H1 (cell line): Measurements from ENCODE around the gene DLG1. TPM values are rescaled to one million over a fixed set of nuclear protein-coding genes. Genes with fewer than 3 reads are reported as not detected.

Experiments
- CTCF ChIA-PET: fragments of 300-600 bp; sonication (Branson Sonifier 250); formaldehyde crosslinking; loops from one replicate; lab custom pipeline; 2021; ENCODE audit not compliant: partially characterized antibody; lab: Charles Lee
- POLR2A ChIA-PET: fragments of 300-600 bp; sonication (Branson Sonifier 250); formaldehyde crosslinking; loops from one replicate; lab custom pipeline; 2021; ENCODE audit warnings: inconsistent platforms; ENCODE audit not compliant: partially characterized antibody; lab: Charles Lee
- DNase-seq, 2 experiments: peaks; one replicate each; pipeline versions ENCODE4 v3.0.0 to v3.0.0-alpha.2; 2010 to 2022; ENCODE audit warnings: low spot score in 2 of 2, low read depth in 1 of 2, mixed read lengths in 1 of 2
- FAIRE-seq: peaks from 2 replicates; lab custom pipeline; 2011; peaks lifted over from hg19 to GRCh38; lab: Jason Lieb, UNC
- H2AFZ ChIP-seq: 2 replicates; pipeline ENCODE4 v1.8.1; 2012; ENCODE audit warnings: low read length, inconsistent platforms
- H2AK5ac ChIP-seq: 2 replicates; pipeline ENCODE4 v1.6.1; 2013; ENCODE audit warnings: low read depth, low read length
- H2BK120ac ChIP-seq: replicated peaks from 2 replicates; pipeline ENCODE3; 2013; ENCODE audit warnings: low read depth, low read length, inconsistent platforms
- H2BK12ac ChIP-seq: 2 replicates; pipeline ENCODE4 v1.6.1; 2013; ENCODE audit warnings: low read depth, low read length
- H2BK15ac ChIP-seq: 2 replicates; pipeline ENCODE4 v1.6.1; 2013; ENCODE audit warnings: low read length
- H2BK20ac ChIP-seq: 2 replicates; pipeline ENCODE4 v1.6.1; 2013; ENCODE audit warnings: low read length
- H2BK5ac ChIP-seq: 2 replicates; pipeline ENCODE4 v1.6.1; 2013; ENCODE audit warnings: low read depth, low read length
- H3K14ac ChIP-seq: 2 replicates; pipeline ENCODE4 v1.6.1; 2013; ENCODE audit warnings: inconsistent platforms; ENCODE audit not compliant: insufficient read length
- H3K18ac ChIP-seq: 2 replicates; pipeline ENCODE4 v1.6.1; 2013; ENCODE audit warnings: low read length; ENCODE audit errors: extremely low read depth
- H3K23ac ChIP-seq: 2 replicates; pipeline ENCODE4 v1.6.1; 2013; ENCODE audit warnings: inconsistent platforms; ENCODE audit not compliant: insufficient read length
- H3K23me2 ChIP-seq: 2 replicates; pipeline ENCODE4 v1.6.1; 2013; ENCODE audit warnings: low read depth, low read length
- H3K27ac ChIP-seq: 2 replicates; pipeline ENCODE4 v1.6.1; 2011; ENCODE audit warnings: low read depth, low read length, inconsistent platforms
- H3K27me3 ChIP-seq, 4 experiments: replicated peaks in 1 of 4; 1 replicate in 1 of 4; 2 replicates in 3 of 4; pipeline versions ENCODE4 v1.6.1 to v1.8.1; 2011 to 2013; ENCODE audit warnings: low read length in 3 of 4, mild to moderate bottlenecking in 3 of 4, inconsistent platforms in 2 of 4, mixed read lengths in 2 of 4, moderate library complexity in 1 of 4; ENCODE audit not compliant: control insufficient read depth in 3 of 4, insufficient read depth in 3 of 4; ENCODE audit errors: extremely low read depth in 1 of 4
- H3K36me3 ChIP-seq, 4 experiments: 2 replicates each; pipeline versions ENCODE4 v1.6.1 to v1.8.1; 2011 to 2013; ENCODE audit warnings: mild to moderate bottlenecking in 4 of 4, low read length in 3 of 4, moderate library complexity in 2 of 4, control low read depth in 1 of 4, inconsistent platforms in 1 of 4; ENCODE audit not compliant: insufficient read depth in 4 of 4, control insufficient read depth in 2 of 4
- H3K4ac ChIP-seq: replicated peaks from 2 replicates; pipeline ENCODE3; 2013; ENCODE audit warnings: low read length, low read depth, mixed read lengths, inconsistent platforms; ENCODE audit not compliant: insufficient read length
- H3K4me1 ChIP-seq, 4 experiments: replicated peaks in 1 of 4; 1 replicate in 1 of 4; 2 replicates in 3 of 4; pipeline versions ENCODE4 v1.6.1 to v1.8.1; 2011 to 2013; ENCODE audit warnings: low read length in 3 of 4, inconsistent platforms in 2 of 4, mixed read lengths in 1 of 4; ENCODE audit not compliant: insufficient read depth in 4 of 4, control insufficient read depth in 3 of 4
- H3K4me2 ChIP-seq, 2 experiments: 2 replicates each; pipeline versions ENCODE4 v1.6.1 to v1.8.1; 2011 to 2013; ENCODE audit warnings: low read depth in 2 of 2, low read length in 2 of 2, control low read depth in 1 of 2, inconsistent platforms in 1 of 2, mild to moderate bottlenecking in 1 of 2; ENCODE audit not compliant: insufficient read depth in 1 of 2
- H3K4me3 ChIP-seq, 4 experiments: fragments of 200-600, 300-600 bp in 1 of 4; sonication (generic), shearing (Covaris generic), sonication (Bioruptor Twin) in 1 of 4; 2 replicates each; pipeline versions ENCODE4 v1.5.1 to v1.8.1; 2011 to 2016; ENCODE audit warnings: low read length in 4 of 4, low read depth in 3 of 4, control low read depth in 2 of 4, inconsistent platforms in 2 of 4, mild to moderate bottlenecking in 2 of 4, mixed read lengths in 1 of 4, moderate library complexity in 1 of 4; ENCODE audit not compliant: insufficient read depth in 2 of 4; ENCODE audit errors: extremely low read depth in 1 of 4
- H3K56ac ChIP-seq: replicated peaks from 2 replicates; pipeline ENCODE3; 2013; ENCODE audit warnings: low read depth, mild to moderate bottlenecking, mixed read lengths, low read length, inconsistent platforms; ENCODE audit not compliant: insufficient read length
- H3K79me1 ChIP-seq: 2 replicates; pipeline ENCODE4 v1.6.1; 2013; ENCODE audit warnings: low read depth, low read length, control low read depth
- H3K79me2 ChIP-seq, 2 experiments: 2 replicates each; pipeline versions ENCODE4 v1.6.1 to v1.8.1; 2012 to 2013; ENCODE audit warnings: low read length in 2 of 2, mild to moderate bottlenecking in 2 of 2, inconsistent platforms in 1 of 2; ENCODE audit not compliant: insufficient read depth in 2 of 2, control insufficient read depth in 1 of 2
- H3K9ac ChIP-seq, 4 experiments: replicated peaks in 1 of 4; 1 replicate in 1 of 4; 2 replicates in 3 of 4; pipeline versions ENCODE4 v1.6.1 to v1.8.1; 2011 to 2013; ENCODE audit warnings: low read depth in 3 of 4, low read length in 3 of 4, control low read depth in 2 of 4, mild to moderate bottlenecking in 2 of 4, moderate library complexity in 2 of 4, inconsistent platforms in 1 of 4; ENCODE audit errors: extremely low read depth in 1 of 4
- H3K9me3 ChIP-seq, 2 experiments: 2 replicates each; pipeline versions ENCODE4 v1.6.1 to v1.8.1; 2012 to 2013; ENCODE audit warnings: mild to moderate bottlenecking in 2 of 2, moderate library complexity in 2 of 2, control low read depth in 1 of 2, inconsistent platforms in 1 of 2, low read depth in 1 of 2, low read length in 1 of 2, mixed read lengths in 1 of 2; ENCODE audit not compliant: insufficient read depth in 2 of 2
- H4K20me1 ChIP-seq, 2 experiments: replicated peaks in 1 of 2; 2 replicates each; pipeline versions ENCODE3 to v1.8.1; 2011 to 2013; ENCODE audit warnings: inconsistent platforms in 2 of 2, low read length in 2 of 2, mild to moderate bottlenecking in 1 of 2; ENCODE audit not compliant: insufficient read depth in 2 of 2, control insufficient read depth in 1 of 2
- H4K5ac ChIP-seq: 2 replicates; pipeline ENCODE4 v1.6.1; 2013; ENCODE audit warnings: low read length, low read depth, mixed read lengths, inconsistent platforms; ENCODE audit not compliant: insufficient read length
- H4K8ac ChIP-seq: 2 replicates; pipeline ENCODE4 v1.8.0; 2013; ENCODE audit warnings: mild to moderate bottlenecking, moderate library complexity, low read length, inconsistent platforms; ENCODE audit not compliant: insufficient read depth; ENCODE audit errors: extremely low read depth
- H4K91ac ChIP-seq: replicated peaks from 2 replicates; pipeline ENCODE3; 2013; ENCODE audit warnings: low read length, mixed read lengths, inconsistent platforms; ENCODE audit not compliant: insufficient read length
- BRCA1 ChIP-seq: IDR thresholded peaks from 2 replicates; pipeline ENCODE4 v1.6.1; 2012; ENCODE audit warnings: low read depth, low read length, improper control_type of control experiment
- CBX5 ChIP-seq: fragments of 300-800, 300-1000 bp; sonication (generic); IDR thresholded peaks from 2 replicates; pipeline ENCODE4 v1.7.1; 2016; ENCODE audit warnings: antibody characterized with exemption, low read length, low read depth
- CBX8 ChIP-seq: fragments of 300-800, 300-1000 bp; sonication (generic); IDR thresholded peaks from 2 replicates; pipeline ENCODE4 v1.7.1; 2016; ENCODE audit warnings: low read depth, low read length, borderline replicate concordance
- CEBPB ChIP-seq: IDR thresholded peaks from 2 replicates; pipeline ENCODE4 v1.6.1; 2012; ENCODE audit warnings: low read depth, low read length
- CHD2 ChIP-seq: IDR thresholded peaks from 2 replicates; pipeline ENCODE4 v1.6.1; 2012; ENCODE audit warnings: low read length, improper control_type of control experiment
- HDAC2 ChIP-seq, 2 experiments: fragments of 300-600 bp in 1 of 2; sonication (generic) in 1 of 2; IDR thresholded peaks; 2 replicates each; pipeline ENCODE4 v1.6.1; 2011 to 2012; ENCODE audit warnings: low read depth in 2 of 2, low read length in 2 of 2, mild to moderate bottlenecking in 2 of 2, moderate library complexity in 2 of 2, borderline replicate concordance in 1 of 2, inconsistent platforms in 1 of 2
- JUND ChIP-seq: IDR thresholded peaks from 2 replicates; pipeline ENCODE4 v1.6.1; 2011; ENCODE audit warnings: mild to moderate bottlenecking, improper control_type of control experiment, low read length
- NANOG ChIP-seq: IDR thresholded peaks from 2 replicates; pipeline ENCODE4 v1.6.1; 2011; ENCODE audit warnings: low read length, low read depth, mild to moderate bottlenecking, inconsistent platforms; ENCODE audit not compliant: insufficient read depth, poor library complexity, severe bottlenecking
- POLR2A ChIP-seq, 2 experiments: IDR thresholded peaks; 1 replicate in 1 of 2; 2 replicates in 1 of 2; pipeline ENCODE4 v1.6.1; 2011; ENCODE audit warnings: low read depth in 2 of 2, low read length in 2 of 2, mild to moderate bottlenecking in 2 of 2; ENCODE audit errors: control extremely low read depth in 1 of 2
- POU5F1 ChIP-seq: IDR thresholded peaks from 2 replicates; pipeline ENCODE4 v1.6.1; 2011; ENCODE audit warnings: low read depth, mild to moderate bottlenecking, low read length, moderate library complexity
- RBBP5 ChIP-seq: IDR thresholded peaks from 2 replicates; pipeline ENCODE4 v1.7.1; 2012; ENCODE audit warnings: low read depth, mild to moderate bottlenecking, inconsistent platforms, low read length, moderate library complexity, borderline replicate concordance
- SP2 ChIP-seq: IDR thresholded peaks from 2 replicates; pipeline ENCODE4 v1.6.1; 2012; ENCODE audit warnings: mild to moderate bottlenecking, low read length, inconsistent platforms
- TEAD4 ChIP-seq: IDR thresholded peaks from 2 replicates; pipeline ENCODE4 v1.6.1; 2012; ENCODE audit warnings: low read depth, low read length, inconsistent platforms, mixed read lengths
- YY1 ChIP-seq: IDR thresholded peaks from 2 replicates; pipeline ENCODE4 v1.6.1; 2011; ENCODE audit warnings: low read depth, mild to moderate bottlenecking, low read length
- WGBS, 2 experiments: shearing (Covaris generic) in 1 of 2; methylation state at CpG; one replicate each; pipeline versions ENCODE4 v1.1.6 to v1.1.7; 2013 to 2015; ENCODE audit warnings: low lambda C conversion rate in 2 of 2, mixed read lengths in 2 of 2, inconsistent platforms in 1 of 2, low coverage in 1 of 2, missing lambda C conversion rate in 1 of 2; ENCODE audit not compliant: insufficient replicate concordance in 2 of 2, insufficient coverage in 1 of 2, insufficient read length in 1 of 2; ENCODE audit errors: extremely low coverage in 1 of 2, missing lambda C conversion rate in 1 of 2; 5-methylcytosine and 5-hydroxymethylcytosine counted together
- polyA plus RNA-seq, 7 experiments: library from polyadenylated mRNA; depleted of rRNA in 3 of 7; stranded (reverse) in 5 of 7; unstranded in 2 of 7; fragments of >200 nt in 5 of 7; fragments of 200-250 nt in 2 of 7; gene quantifications; 1 replicate in 5 of 7; 2 replicates in 1 of 7; 4 replicates in 1 of 7; pipeline versions ENCODE4 v1.2.1 to v1.2.3, GENCODE V29; 2011 to 2013; ENCODE audit warnings: missing spikeins in 2 of 7, mixed read lengths in 2 of 7
- total RNA-seq: library from RNA; stranded (reverse); fragmentation: NEBNext Ultra II Directional; extraction: Animal tissue kit (Norgen Biotek cat#: 25700); gene quantifications from 2 replicates; pipeline ENCODE4 v1.2.1, GENCODE V29; 2021
- TF ChIP-seq, protein P1 (sequence below): IDR thresholded peaks from 2 replicates; pipeline ENCODE4 v1.6.1; 2012; ENCODE audit warnings: inconsistent platforms

DLG1 gene
- total and polyA plus RNA-seq, 2 of the 8 experiments (the other 6 are each of a cell fraction or from before 2014, with no cell fraction given) = 13.4 to 78.8 TPM

DNA sequence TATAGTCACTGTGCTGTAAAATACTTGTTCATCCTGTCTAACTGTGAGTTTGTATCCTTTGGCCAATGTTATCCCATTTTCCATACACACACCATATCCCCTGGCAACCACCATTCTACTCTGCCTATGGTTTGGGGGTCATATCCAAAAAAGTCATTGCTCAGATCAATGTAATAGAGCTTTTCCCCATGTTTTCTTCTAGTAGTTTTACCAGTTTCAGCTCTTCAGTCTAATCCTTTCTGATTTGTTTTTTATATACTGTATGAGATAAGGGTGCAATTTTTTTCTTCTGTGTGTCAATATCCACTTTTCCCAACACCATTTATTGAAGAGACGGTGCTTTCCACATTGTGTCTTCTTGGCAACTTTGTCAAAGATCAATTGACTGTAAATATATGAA lies 14.0 kb upstream of the DLG1 start:
- no peak for DNase-seq
- H3K4ac ChIP-seq = no peak overlapping the region
- H2BK12ac ChIP-seq = no peak overlapping the region
- no peak overlapping the region for H3K9ac ChIP-seq
- H3K23ac ChIP-seq = no peak overlapping the region
- H2BK15ac ChIP-seq = no peak overlapping the region
- no peaks in the 10 kb centered on the region for H3K36me3 ChIP-seq
- H3K79me1 ChIP-seq = no peaks in the 10 kb centered on the region
- H3K79me2 ChIP-seq = no peaks in the 10 kb centered on the region
- ChIA-PET POLR2A (no interaction called here), CTCF (interaction anchor here (1.2 to 1.6 kb wide), 2 partner anchors 10 to 188 kb away, joined by 3 to 7 read pairs; no protein-coding TSS in a partner anchor)
- no peak overlapping the region for H4K5ac ChIP-seq
- H3K4me3 ChIP-seq = no peak overlapping the region
- no peak overlapping the region for H3K18ac ChIP-seq
- no peak overlapping the region for H3K4me2 ChIP-seq
- H3K56ac ChIP-seq = no peak overlapping the region
- no peak overlapping the region for H4K91ac ChIP-seq
- H3K27ac ChIP-seq = no peak overlapping the region
- H2AK5ac ChIP-seq = no peak overlapping the region
- H4K20me1 ChIP-seq = no peaks in the 10 kb centered on the region
- no peak overlapping the region for H4K8ac ChIP-seq
- 37% methylated on average over 1 of the region's 1 CpG; no CpG with 5 or more reads in 1 of the 2 experiments for WGBS, 2 experiments
- H3K27me3 ChIP-seq = no peaks in the 10 kb centered on the region
- H3K9me3 ChIP-seq = no peaks in the 10 kb centered on the region
- no peak for FAIRE-seq
- no peak overlapping the region for H2BK5ac ChIP-seq
- H3K14ac ChIP-seq = no peak overlapping the region
- H2BK120ac ChIP-seq = no peak overlapping the region
- no peak overlapping the region for H2BK20ac ChIP-seq
- H3K23me2 ChIP-seq = no peaks in the 10 kb centered on the region
- H2AFZ ChIP-seq = no peak overlapping the region
- peaks cover 0 to 7% (median 4%) of the 10 kb centered on the region in 4 experiments; a peak in 4 of 7 replicates for H3K4me1 ChIP-seq
- TF ChIP-seq RBBP5 (no peak), BRCA1 (no peak), TEAD4 (no peak), POLR2A (IDR thresholded peaks at IDR 0.05; ENCODE audit: control extremely low read depth in 1 of 2, low read depth in 2 of 2, low read length in 2 of 2) (no peak), CEBPB (no peak), CHD2 (no peak), JUND (no peak), POU5F1 (no peak), CBX8 (no peak), HDAC2 (IDR thresholded peaks at IDR 0.05; ENCODE audit: borderline replicate concordance in 1 of 2, low read depth in 2 of 2, low read length in 2 of 2) (no peak), NANOG (no peak), YY1 (no peak), CBX5 (no peak), SP2 (no peak)
- TF ChIP-seq, protein P1, sequence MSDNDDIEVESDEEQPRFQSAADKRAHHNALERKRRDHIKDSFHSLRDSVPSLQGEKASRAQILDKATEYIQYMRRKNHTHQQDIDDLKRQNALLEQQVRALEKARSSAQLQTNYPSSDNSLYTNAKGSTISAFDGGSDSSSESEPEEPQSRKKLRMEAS = no peak
